Caco-2 (cell line): ENCODE measurements around the gene MEX3C. TPM values are rescaled to one million over a fixed set of nuclear protein-coding genes. Genes with fewer than 3 reads are reported as not detected.

Source experiments
- BruUV-seq: library from RNA; stranded (reverse); fragments of 400-500 nt; replicated peaks from 2 replicates; lab custom pipeline; 2021; lab: Mats Ljungman, UMichigan
- CTCF ChIA-PET: fragments of 300-600 bp; sonication (Branson Sonifier 250); formaldehyde crosslinking; loops from one replicate; lab custom pipeline; 2022; ENCODE audit warnings: antibody characterized with exemption; lab: Charles Lee
- POLR2A ChIA-PET: fragments of 300-600 bp; sonication (Branson Sonifier 250); formaldehyde crosslinking; loops from one replicate; lab custom pipeline; 2022; ENCODE audit warnings: antibody characterized with exemption; lab: Charles Lee
- DNase-seq, 2 experiments: peaks; one replicate each; pipeline versions ENCODE4 v3.0.0 to v3.0.0-alpha.2; 2020 to 2022
- H3K27me3 ChIP-seq: replicated peaks from 2 replicates; pipeline ENCODE4 v1.6.0; 2011; ENCODE audit warnings: low read length; ENCODE audit not compliant: control insufficient read depth, insufficient read depth
- H3K36me3 ChIP-seq: 2 replicates; pipeline ENCODE4 v1.5.1; 2011; ENCODE audit warnings: low read length; ENCODE audit not compliant: control insufficient read depth, insufficient read depth
- H3K4me1 ChIP-seq: fragments of 250-450 bp; sonication (Bioruptor Pico); 2 replicates; pipeline ENCODE4 v1.5.1; 2020; ENCODE audit warnings: mild to moderate bottlenecking
- H3K4me3 ChIP-seq: 2 replicates; pipeline ENCODE4 v1.5.1; 2011; ENCODE audit warnings: low read depth, mild to moderate bottlenecking, control low read depth, low read length
- H3K9me3 ChIP-seq: fragments of 250-450 bp; sonication (Bioruptor Pico); 2 replicates; pipeline ENCODE4 v1.5.1; 2020; ENCODE audit warnings: mild to moderate bottlenecking, moderate library complexity
- H3K27ac Mint-ChIP-seq: one replicate; pipeline ENCODE4 v1.8.0; 2022; ENCODE audit warnings: mixed read lengths; ENCODE audit not compliant: unreplicated experiment
- H3K27me3 Mint-ChIP-seq: one replicate; pipeline ENCODE4 v1.8.0; 2022; ENCODE audit warnings: mixed read lengths; ENCODE audit not compliant: insufficient read depth, unreplicated experiment
- H3K36me3 Mint-ChIP-seq: one replicate; pipeline ENCODE4 v1.8.0; 2022; ENCODE audit warnings: mild to moderate bottlenecking, mixed read lengths; ENCODE audit not compliant: insufficient read depth, unreplicated experiment
- H3K4me1 Mint-ChIP-seq: one replicate; pipeline ENCODE4 v1.8.0; 2022; ENCODE audit warnings: low read depth, mixed read lengths; ENCODE audit not compliant: unreplicated experiment
- H3K4me3 Mint-ChIP-seq: one replicate; pipeline ENCODE4 v1.8.0; 2022; ENCODE audit warnings: mild to moderate bottlenecking, moderate library complexity, mixed read lengths; ENCODE audit not compliant: unreplicated experiment
- H3K9me3 Mint-ChIP-seq: one replicate; pipeline ENCODE4 v1.8.0; 2022; ENCODE audit warnings: mixed read lengths; ENCODE audit not compliant: unreplicated experiment
- intact Hi-C: fragments of 100-400 bp; cut with micrococcal nuclease; formaldehyde crosslinking; loops from one replicate; pipeline ENCODE4 v1.10.0; 2022; ENCODE audit not compliant: unreplicated experiment
- total RNA-seq: library from RNA; stranded (reverse); gene quantifications from 2 replicates; pipeline ENCODE4 v1.2.3, GENCODE V29; 2022
- TF ChIP-seq, protein P1 (sequence below), 2 experiments: fragments of 200-600 bp in 1 of 2; IDR thresholded peaks; 1 replicate in 1 of 2; 2 replicates in 1 of 2; pipeline versions ENCODE4 v1.5.1 to v1.8.0; 2011 to 2022; ENCODE audit warnings: antibody characterized with exemption in 1 of 2, control low read depth in 1 of 2, inconsistent platforms in 1 of 2, low read depth in 1 of 2, low read length in 1 of 2, mild to moderate bottlenecking in 1 of 2, moderate library complexity in 1 of 2; ENCODE audit not compliant: insufficient read depth in 1 of 2, severe bottlenecking in 1 of 2, unreplicated experiment in 1 of 2

The MEX3C gene
- total RNA-seq, 1 experiment from 2014 or later, result 47.0 TPM

DNA sequence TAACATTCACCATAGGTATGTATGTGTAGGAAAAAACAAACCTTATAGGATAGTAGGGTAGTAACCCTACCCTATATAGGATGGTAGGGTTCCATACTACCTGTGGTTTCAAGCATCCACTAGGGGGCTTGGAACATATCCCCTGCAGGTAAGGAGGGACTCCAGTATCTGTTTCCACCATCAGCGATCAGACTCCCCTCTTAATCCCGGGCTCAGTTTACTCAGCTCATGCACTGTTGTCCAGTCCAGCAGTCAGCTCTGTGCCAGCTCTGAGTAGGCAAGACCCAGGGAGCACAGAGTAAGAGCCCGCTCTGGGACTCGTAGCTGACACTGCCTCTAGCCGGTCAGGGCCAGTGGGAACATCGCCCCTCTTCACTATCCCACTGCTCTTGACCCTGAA, 61.7 kb downstream of the MEX3C start:
- H3K27ac Mint-ChIP-seq, result no peak overlapping the region
- no peaks in the 10 kb centered on the region for H3K27me3 ChIP-seq

GRCh38 chr18:51135364-51135763, 62.1 kb downstream of the MEX3C start:
- no peak for DNase-seq

More for the DNA sequence above, 61.7 kb downstream of the MEX3C start:
- Mint-ChIP-seq H3K9me3 (no peaks in the 10 kb centered on the region), H3K27me3 (no peaks in the 10 kb centered on the region), H3K36me3 (no peaks in the 10 kb centered on the region), H3K4me3 (no peak overlapping the region), H3K4me1 (no peaks in the 10 kb centered on the region)
- Histone ChIP-seq H3K4me1 (no peaks in the 10 kb centered on the region), H3K9me3 (no peaks in the 10 kb centered on the region), H3K4me3 (no peak overlapping the region), H3K36me3 (no peaks in the 10 kb centered on the region)
- TF ChIP-seq, protein P1, sequence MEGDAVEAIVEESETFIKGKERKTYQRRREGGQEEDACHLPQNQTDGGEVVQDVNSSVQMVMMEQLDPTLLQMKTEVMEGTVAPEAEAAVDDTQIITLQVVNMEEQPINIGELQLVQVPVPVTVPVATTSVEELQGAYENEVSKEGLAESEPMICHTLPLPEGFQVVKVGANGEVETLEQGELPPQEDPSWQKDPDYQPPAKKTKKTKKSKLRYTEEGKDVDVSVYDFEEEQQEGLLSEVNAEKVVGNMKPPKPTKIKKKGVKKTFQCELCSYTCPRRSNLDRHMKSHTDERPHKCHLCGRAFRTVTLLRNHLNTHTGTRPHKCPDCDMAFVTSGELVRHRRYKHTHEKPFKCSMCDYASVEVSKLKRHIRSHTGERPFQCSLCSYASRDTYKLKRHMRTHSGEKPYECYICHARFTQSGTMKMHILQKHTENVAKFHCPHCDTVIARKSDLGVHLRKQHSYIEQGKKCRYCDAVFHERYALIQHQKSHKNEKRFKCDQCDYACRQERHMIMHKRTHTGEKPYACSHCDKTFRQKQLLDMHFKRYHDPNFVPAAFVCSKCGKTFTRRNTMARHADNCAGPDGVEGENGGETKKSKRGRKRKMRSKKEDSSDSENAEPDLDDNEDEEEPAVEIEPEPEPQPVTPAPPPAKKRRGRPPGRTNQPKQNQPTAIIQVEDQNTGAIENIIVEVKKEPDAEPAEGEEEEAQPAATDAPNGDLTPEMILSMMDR (IDR thresholded peaks at IDR 0.05; ENCODE audit: insufficient read depth in 1 of 2, low read depth in 1 of 2, low read length in 1 of 2, severe bottlenecking in 1 of 2, unreplicated experiment in 1 of 2), result peak; percentile 17 to 24
- ChIA-PET POLR2A (interaction anchor here (0.6 kb wide), 1 partner anchor 62 kb away, joined by 3 read pairs; no protein-coding TSS in a partner anchor), CTCF (no interaction called here)
- DNase-seq, result peak in 1 of 2 experiments; percentile 13
- no TSS peak for BruUV-seq
- intact Hi-C loops, result loop anchor here (5.0 to 10.0 kb wide), 2 partner anchors 57 to 399 kb away; no protein-coding TSS in a partner anchor

DNA sequence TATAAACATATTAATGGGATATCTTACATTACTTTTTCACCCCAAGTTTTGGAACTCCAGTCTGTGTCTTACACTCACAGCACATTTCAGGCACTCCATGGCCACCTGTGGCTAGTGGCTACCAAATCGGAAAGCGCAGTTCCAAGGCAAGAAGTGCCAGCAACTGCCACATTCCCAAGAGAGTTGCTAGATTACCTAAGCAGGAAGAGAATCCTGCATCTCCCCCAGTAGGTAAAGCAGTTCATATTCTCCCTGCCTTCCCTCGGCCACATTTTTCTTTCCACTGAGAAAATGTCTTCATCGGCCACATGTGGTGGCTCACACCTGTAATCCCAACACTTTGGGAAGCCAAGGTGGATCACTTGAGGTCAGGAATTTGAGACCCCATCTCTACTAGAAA, 62.8 kb downstream of the MEX3C start:
- CTCF ChIA-PET, result interaction anchor here (0.5 kb wide), 1 partner anchor 62 kb away, joined by 4 read pairs; the partner anchor contains the start of gene MEX3C
- DNase-seq, result no peak

More at GRCh38 chr18:51135364-51135763, 62.1 kb downstream of the MEX3C start:
- Mint-ChIP-seq H3K9me3 (no peaks in the 10 kb centered on the region), H3K36me3 (no peaks in the 10 kb centered on the region), H3K27ac (no peak overlapping the region), H3K27me3 (no peaks in the 10 kb centered on the region), H3K4me3 (no peak overlapping the region), H3K4me1 (no peaks in the 10 kb centered on the region)
- H3K36me3 ChIP-seq, result no peaks in the 10 kb centered on the region
- H3K4me3 ChIP-seq, result no peak overlapping the region
- POLR2A ChIA-PET, result interaction anchor here (0.6 kb wide), 1 partner anchor 62 kb away, joined by 3 read pairs; no protein-coding TSS in a partner anchor
- CTCF ChIA-PET, result interaction anchor here (0.5 kb wide), 1 partner anchor 62 kb away, joined by 4 read pairs; the partner anchor contains the start of gene MEX3C
- intact Hi-C loops, result loop anchor here (5.0 to 10.0 kb wide), 2 partner anchors 57 to 399 kb away; no protein-coding TSS in a partner anchor
- no TSS peak for BruUV-seq
- no peaks in the 10 kb centered on the region for H3K4me1 ChIP-seq
- TF ChIP-seq, protein P1 (IDR thresholded peaks at IDR 0.05; ENCODE audit: insufficient read depth in 1 of 2, low read depth in 1 of 2, low read length in 1 of 2, severe bottlenecking in 1 of 2, unreplicated experiment in 1 of 2), result no peak
- no peaks in the 10 kb centered on the region for H3K27me3 ChIP-seq
- no peaks in the 10 kb centered on the region for H3K9me3 ChIP-seq

More for the DNA sequence above, 62.8 kb downstream of the MEX3C start:
- Mint-ChIP-seq H3K27me3 (no peaks in the 10 kb centered on the region), H3K4me1 (no peaks in the 10 kb centered on the region), H3K9me3 (no peaks in the 10 kb centered on the region), H3K4me3 (no peak overlapping the region), H3K36me3 (no peaks in the 10 kb centered on the region), H3K27ac (no peak overlapping the region)
- Histone ChIP-seq H3K9me3 (no peaks in the 10 kb centered on the region), H3K4me3 (no peak overlapping the region), H3K36me3 (no peaks in the 10 kb centered on the region), H3K27me3 (no peaks in the 10 kb centered on the region), H3K4me1 (no peaks in the 10 kb centered on the region)
- intact Hi-C loops, result loop anchor here (5.0 to 10.0 kb wide), 2 partner anchors 58 to 400 kb away; no protein-coding TSS in a partner anchor
- TF ChIP-seq, protein P1 (IDR thresholded peaks at IDR 0.05; ENCODE audit: insufficient read depth in 1 of 2, low read depth in 1 of 2, low read length in 1 of 2, severe bottlenecking in 1 of 2, unreplicated experiment in 1 of 2), result no peak
- no TSS peak for BruUV-seq
- POLR2A ChIA-PET, result no interaction called here
